ENCODE data around the gene NDUFA6.

Gene NDUFA6

DNA sequence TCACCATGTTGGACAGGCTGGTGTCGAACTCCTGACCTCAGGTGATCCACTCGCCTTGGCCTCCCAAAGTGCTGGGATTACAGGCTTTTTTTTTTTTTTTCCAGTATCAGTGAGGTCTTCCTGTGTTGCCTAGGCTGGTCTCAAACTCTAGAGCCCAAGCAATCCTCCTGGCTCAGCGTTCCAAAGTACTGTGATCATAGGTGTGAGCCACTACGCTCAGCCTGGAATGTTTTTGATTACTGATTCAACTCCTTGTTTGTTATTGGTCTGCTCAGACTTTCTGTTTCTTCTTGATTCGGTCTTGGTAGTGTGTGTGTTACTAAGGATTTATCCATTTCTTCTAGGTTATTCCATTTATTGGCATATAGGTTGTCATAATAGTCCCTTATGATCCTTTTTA lies 51.3 kb downstream of the NDUFA6 start:
- TF ChIP-seq, protein P1, sequence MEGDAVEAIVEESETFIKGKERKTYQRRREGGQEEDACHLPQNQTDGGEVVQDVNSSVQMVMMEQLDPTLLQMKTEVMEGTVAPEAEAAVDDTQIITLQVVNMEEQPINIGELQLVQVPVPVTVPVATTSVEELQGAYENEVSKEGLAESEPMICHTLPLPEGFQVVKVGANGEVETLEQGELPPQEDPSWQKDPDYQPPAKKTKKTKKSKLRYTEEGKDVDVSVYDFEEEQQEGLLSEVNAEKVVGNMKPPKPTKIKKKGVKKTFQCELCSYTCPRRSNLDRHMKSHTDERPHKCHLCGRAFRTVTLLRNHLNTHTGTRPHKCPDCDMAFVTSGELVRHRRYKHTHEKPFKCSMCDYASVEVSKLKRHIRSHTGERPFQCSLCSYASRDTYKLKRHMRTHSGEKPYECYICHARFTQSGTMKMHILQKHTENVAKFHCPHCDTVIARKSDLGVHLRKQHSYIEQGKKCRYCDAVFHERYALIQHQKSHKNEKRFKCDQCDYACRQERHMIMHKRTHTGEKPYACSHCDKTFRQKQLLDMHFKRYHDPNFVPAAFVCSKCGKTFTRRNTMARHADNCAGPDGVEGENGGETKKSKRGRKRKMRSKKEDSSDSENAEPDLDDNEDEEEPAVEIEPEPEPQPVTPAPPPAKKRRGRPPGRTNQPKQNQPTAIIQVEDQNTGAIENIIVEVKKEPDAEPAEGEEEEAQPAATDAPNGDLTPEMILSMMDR (IDR thresholded peaks at IDR 0.05; ENCODE audit: extremely low read depth, missing control alignments), result no peak
- no peak for DNase-seq (ENCODE audit: low spot score)
